Measurements from ENCODE around the gene GOLGA1. TPM values are rescaled to one million over a fixed set of nuclear protein-coding genes. Genes with fewer than 3 reads are reported as not detected.

The GOLGA1 gene
- total and polyA plus RNA-seq, 9 of the 15 experiments (the other 6 are each of a cell fraction or from before 2014, with no cell fraction given): 2.9 to 15.9 (median 8.5) TPM

DNA sequence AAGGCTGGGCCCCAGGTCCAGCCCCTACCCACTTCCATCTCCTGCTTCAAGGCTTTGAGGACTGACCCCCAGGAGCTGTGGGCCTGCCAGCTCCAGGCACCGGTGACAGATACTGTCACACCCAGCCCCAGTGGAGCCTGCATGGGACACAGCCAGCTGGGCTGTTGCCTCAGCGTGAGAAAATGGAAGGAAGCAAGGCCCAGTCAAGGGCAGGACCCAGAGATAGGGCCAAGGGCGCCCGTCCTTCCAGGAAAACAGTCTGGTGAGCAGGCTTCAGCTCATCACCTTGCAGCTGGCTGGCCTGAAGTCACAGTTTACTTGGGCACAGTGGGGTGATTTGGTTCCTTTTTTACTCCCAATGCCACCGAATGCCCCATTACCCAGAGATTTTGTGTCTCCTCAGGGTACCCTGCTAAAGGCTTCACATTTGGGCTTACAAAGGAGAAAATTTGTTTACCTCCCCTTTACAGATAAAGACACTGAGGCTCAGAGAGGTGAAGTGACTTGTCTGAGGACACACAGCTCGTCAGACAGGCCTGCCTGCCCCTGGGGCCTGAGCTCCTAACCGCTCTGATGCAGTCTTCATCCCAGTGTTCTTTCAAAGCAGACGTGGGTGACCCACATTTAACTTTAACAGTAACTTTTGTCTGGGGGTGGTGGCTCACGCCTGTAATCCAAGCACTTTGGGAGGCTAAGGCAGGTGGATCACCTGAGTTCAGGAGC, 109.1 kb downstream of the GOLGA1 start:
- H2AFZ ChIP-seq (ENCODE audit: low read depth, low read length): peak overlapping the region; percentile 32; the same call in 1 of the 2 replicates
- H3K9me3 ChIP-seq (replicated peaks; ENCODE audit: control insufficient read depth, insufficient read depth, low read depth, low read length): no peaks in the 10 kb centered on the region
- 62% methylated on average over 9 of the region's 9 CpGs for WGBS (ENCODE audit: insufficient coverage, low coverage, missing lambda C conversion rate)
- H3K79me2 ChIP-seq (ENCODE audit: control insufficient read depth, insufficient read depth, low read length): no peaks in the 10 kb centered on the region
- ChIA-PET POLR2A (interaction anchor here (1.0 to 1.7 kb wide), 8 partner anchors 9 to 173 kb away, joined by 3 to 5 read pairs (median 4); no protein-coding TSS in a partner anchor), CTCF (ENCODE audit: low intra/inter-chr PET ratio) (no interaction called here)
- H4K20me1 ChIP-seq (replicated peaks; ENCODE audit: control insufficient read depth, insufficient read depth, low read length): no peaks in the 10 kb centered on the region
- H3K36me3 ChIP-seq (ENCODE audit: control insufficient read depth, insufficient read depth, low read length): no peaks in the 10 kb centered on the region
- intact Hi-C loops (cut with micrococcal nuclease): no loop called here
- H3K27me3 ChIP-seq (ENCODE audit: control insufficient read depth in 2 of 2, insufficient read depth in 2 of 2, low read length in 2 of 2): no peaks in the 10 kb centered on the region
- in situ Hi-C loops (cut with MboI): no loop called here
- BruUV-seq (replicated peaks): no TSS peak
- no peak overlapping the region for H3K4me2 ChIP-seq (ENCODE audit: insufficient read depth, low read length)
- DNase-seq (ENCODE audit: extremely low read depth in 1 of 4, low spot score in 3 of 4) (peak in 1 of 4 experiments; percentile 17), FAIRE-seq (no peak), ATAC-seq (peak; percentile 49)
- no peak overlapping the region for H3K4me3 ChIP-seq
- H3K9me1 ChIP-seq (ENCODE audit: control insufficient read depth, insufficient read depth, low read length): no peaks in the 10 kb centered on the region
- no peak overlapping the region for H3K9ac ChIP-seq (ENCODE audit: insufficient read depth in 1 of 2, low read depth in 2 of 2, low read length in 2 of 2)
- no peak overlapping the region for H3K27ac ChIP-seq (ENCODE audit: extremely low read depth, low read depth, low read length)
- peaks cover 8 to 23% of the 10 kb centered on the region in 2 experiments; a peak in 4 of 5 replicates for H3K4me1 ChIP-seq (replicated peaks in 1 of 2; ENCODE audit: control insufficient read depth in 2 of 2, insufficient read depth in 2 of 2, low read length in 2 of 2)
- no peak for TF ChIP-seq MAFG (tag; conservative IDR thresholded peaks at IDR 0.05)
- TF ChIP-seq ZNF57 (CRISPR knock-in tag; IDR thresholded peaks at IDR 0.05): no peak
- no peak for TF ChIP-seq ARID3A (IDR thresholded peaks at IDR 0.05; ENCODE audit: borderline replicate concordance, low read depth, low read length)
- no peak for TF ChIP-seq EWSR1 (IDR thresholded peaks at IDR 0.05; ENCODE audit: borderline replicate concordance, low read depth, partially characterized antibody)
- no peak for TF ChIP-seq ZC3H8 (IDR thresholded peaks at IDR 0.05)
- no peak for TF ChIP-seq PKNOX1 (IDR thresholded peaks at IDR 0.05)
- TF ChIP-seq ZBTB5 (IDR thresholded peaks at IDR 0.05): no peak
- TF ChIP-seq CREB1 (IDR thresholded peaks at IDR 0.05): no peak
- TF ChIP-seq CREB1 (CRISPR knock-in tag; IDR thresholded peaks at IDR 0.05): no peak
- TF ChIP-seq SMARCA5 (IDR thresholded peaks at IDR 0.05): peak; percentile 35; the same call in 1 of the 2 replicates
- no peak for TF ChIP-seq RHOXF2B (CRISPR knock-in tag; conservative IDR thresholded peaks at IDR 0.05)
- no peak for TF ChIP-seq BCL6 (CRISPR knock-in tag; IDR thresholded peaks at IDR 0.05)
- no peak for TF ChIP-seq CREBBP (IDR thresholded peaks at IDR 0.05; ENCODE audit: low read depth, low read length)
- no peak for TF ChIP-seq SIRT6 (IDR thresholded peaks at IDR 0.05; ENCODE audit: low read depth, low read length)
- TF ChIP-seq ZFP36 (IDR thresholded peaks at IDR 0.05; ENCODE audit: low read depth, low read length, partially characterized antibody): peak; percentile 16
- no peak for TF ChIP-seq ZNF316 (IDR thresholded peaks at IDR 0.05)
- TF ChIP-seq, protein P1, sequence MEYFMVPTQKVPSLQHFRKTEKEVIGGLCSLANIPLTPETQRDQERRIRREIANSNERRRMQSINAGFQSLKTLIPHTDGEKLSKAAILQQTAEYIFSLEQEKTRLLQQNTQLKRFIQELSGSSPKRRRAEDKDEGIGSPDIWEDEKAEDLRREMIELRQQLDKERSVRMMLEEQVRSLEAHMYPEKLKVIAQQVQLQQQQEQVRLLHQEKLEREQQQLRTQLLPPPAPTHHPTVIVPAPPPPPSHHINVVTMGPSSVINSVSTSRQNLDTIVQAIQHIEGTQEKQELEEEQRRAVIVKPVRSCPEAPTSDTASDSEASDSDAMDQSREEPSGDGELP (CRISPR knock-in tag; IDR thresholded peaks at IDR 0.05; ENCODE audit: borderline replicate concordance): 0 out of 2 replicates have a peak, but pooled peaks have one; percentile 10
- no peak for TF ChIP-seq SNRNP70 (optimal IDR thresholded peaks at IDR 0.05; ENCODE audit: low read depth, low read length)
- no peak for TF ChIP-seq ZNF696 (CRISPR knock-in tag; conservative IDR thresholded peaks at IDR 0.05)
